ENCODE measurements around the gene TSHZ1. TPM values are rescaled to one million over a fixed set of nuclear protein-coding genes. Genes with fewer than 3 reads are reported as not detected.

TSHZ1 gene
- total and polyA plus RNA-seq, 2 of the 8 experiments (the other 6 are each of a cell fraction or from before 2014, with no cell fraction given): 0.03 to 0.32 TPM

- Histone ChIP-seq H3K79me2 (ENCODE audit: control insufficient read depth in 1 of 2, insufficient read depth in 2 of 2, low read length in 2 of 2) (no peaks in the 10 kb centered on the region), H3K14ac (ENCODE audit: insufficient read length) (no peak overlapping the region), H2BK120ac (replicated peaks; ENCODE audit: low read depth, low read length) (no peak overlapping the region), H4K5ac (ENCODE audit: insufficient read length, low read depth, low read length) (no peak overlapping the region), H4K8ac (ENCODE audit: extremely low read depth, insufficient read depth, low read length) (no peak overlapping the region), H4K20me1 (replicated peaks in 1 of 2; ENCODE audit: control insufficient read depth in 1 of 2, insufficient read depth in 2 of 2, low read length in 2 of 2) (no peaks in the 10 kb centered on the region), H3K23ac (ENCODE audit: insufficient read length) (no peak overlapping the region), H3K9me3 (ENCODE audit: insufficient read depth in 2 of 2, low read depth in 1 of 2, low read length in 1 of 2) (no peaks in the 10 kb centered on the region), H2BK20ac (ENCODE audit: low read length) (no peak overlapping the region), H3K36me3 (ENCODE audit: control insufficient read depth in 2 of 4, insufficient read depth in 4 of 4, low read length in 3 of 4) (no peaks in the 10 kb centered on the region), H3K23me2 (ENCODE audit: low read depth, low read length) (no peaks in the 10 kb centered on the region), H3K27me3 (replicated peaks in 1 of 4; ENCODE audit: control insufficient read depth in 3 of 4, extremely low read depth in 1 of 4, insufficient read depth in 3 of 4, low read length in 3 of 4) (no peaks in the 10 kb centered on the region), H3K4ac (replicated peaks; ENCODE audit: insufficient read length, low read depth, low read length) (no peak overlapping the region), H3K9ac (replicated peaks in 1 of 4; ENCODE audit: extremely low read depth in 1 of 4, low read depth in 3 of 4, low read length in 3 of 4) (no peak overlapping the region), H3K27ac (ENCODE audit: low read depth, low read length) (no peak overlapping the region; the same call in 1 of the 2 replicates), H3K4me2 (ENCODE audit: insufficient read depth in 1 of 2, low read depth in 2 of 2, low read length in 2 of 2) (no peak overlapping the region), H2BK12ac (ENCODE audit: low read depth, low read length) (no peak overlapping the region), H3K79me1 (ENCODE audit: low read depth, low read length) (no peaks in the 10 kb centered on the region), H3K18ac (ENCODE audit: extremely low read depth, low read length) (no peak overlapping the region), H2AK5ac (ENCODE audit: low read depth, low read length) (no peak overlapping the region), H3K56ac (replicated peaks; ENCODE audit: insufficient read length, low read depth, low read length) (no peak overlapping the region), H2BK15ac (ENCODE audit: low read length) (no peak overlapping the region), H2BK5ac (ENCODE audit: low read depth, low read length) (no peak overlapping the region), H3K4me3 (ENCODE audit: extremely low read depth in 1 of 4, insufficient read depth in 2 of 4, low read depth in 3 of 4, low read length in 4 of 4) (no peak overlapping the region), H4K91ac (replicated peaks; ENCODE audit: insufficient read length, low read length) (no peak overlapping the region), H3K4me1 (replicated peaks in 1 of 4; ENCODE audit: control insufficient read depth in 3 of 4, insufficient read depth in 4 of 4, low read length in 3 of 4) (peaks cover 2 to 5% (median 3%) of the 10 kb centered on the region in 4 experiments; a peak in 4 of 7 replicates), H2AFZ (ENCODE audit: low read length) (no peak overlapping the region)
- FAIRE-seq: no peak
- WGBS, 2 experiments (ENCODE audit: extremely low coverage in 1 of 2, insufficient coverage in 1 of 2, insufficient read length in 1 of 2, insufficient replicate concordance in 2 of 2, low coverage in 1 of 2, low lambda C conversion rate in 2 of 2, missing lambda C conversion rate in 1 of 2): 87% methylated on average over 5 of the region's 5 CpGs; no CpG with 5 or more reads in 1 of the 2 experiments
- DNase-seq (ENCODE audit: low read depth in 1 of 2, low spot score in 2 of 2): no peak
- CTCF ChIA-PET (ENCODE audit: partially characterized antibody): interaction anchor here (1.4 kb wide), 1 partner anchor 295 kb away, joined by 4 read pairs; no protein-coding TSS in a partner anchor
- POLR2A ChIA-PET (ENCODE audit: partially characterized antibody): interaction anchor here (1.5 kb wide), 1 partner anchor 11 kb away, joined by 3 read pairs; no protein-coding TSS in a partner anchor
- no peak for TF ChIP-seq CTCF (IDR thresholded peaks at IDR 0.05; ENCODE audit: control extremely low read depth in 1 of 3, insufficient read depth in 1 of 3, low read depth in 1 of 3, low read length in 3 of 3)
- TF ChIP-seq ZNF274 (IDR thresholded peaks at IDR 0.05; ENCODE audit: borderline replicate concordance, extremely low read depth, low read length): no peak
- no peak for TF ChIP-seq KDM1A (IDR thresholded peaks at IDR 0.05; ENCODE audit: borderline replicate concordance, low read length)
- no peak for TF ChIP-seq SAP30 (IDR thresholded peaks at IDR 0.05; ENCODE audit: insufficient read depth, insufficient replicate concordance, low read length)
- no peak for TF ChIP-seq CHD2 (IDR thresholded peaks at IDR 0.05; ENCODE audit: low read length)
- no peak for TF ChIP-seq HDAC2 (IDR thresholded peaks at IDR 0.05; ENCODE audit: borderline replicate concordance in 1 of 2, low read depth in 2 of 2, low read length in 2 of 2)
Observed at GRCh38 chr18:75183524-75183923, 27.1 kb upstream of the TSHZ1 start.
